ENCODE results near the gene BRI3.

GRCh38 chr7:98278408-98278807, 3.1 kb upstream of the BRI3 start:
- TF ChIP-seq CTCF (IDR thresholded peaks at IDR 0.05) (no peak), POLR2A (IDR thresholded peaks at IDR 0.05) (no peak)
